ENCODE data around the gene GFI1B. TPM values are rescaled to one million over a fixed set of nuclear protein-coding genes. Genes with fewer than 3 reads are reported as not detected.
"Not testable (repeated sequence)": the region's sequence is repeated elsewhere in the genome, so short reads cannot be mapped to it uniquely, and the experiment has no call there.

The GFI1B gene
- total RNA-seq, 1 experiment from 2014 or later: 0.74 TPM

DNA sequence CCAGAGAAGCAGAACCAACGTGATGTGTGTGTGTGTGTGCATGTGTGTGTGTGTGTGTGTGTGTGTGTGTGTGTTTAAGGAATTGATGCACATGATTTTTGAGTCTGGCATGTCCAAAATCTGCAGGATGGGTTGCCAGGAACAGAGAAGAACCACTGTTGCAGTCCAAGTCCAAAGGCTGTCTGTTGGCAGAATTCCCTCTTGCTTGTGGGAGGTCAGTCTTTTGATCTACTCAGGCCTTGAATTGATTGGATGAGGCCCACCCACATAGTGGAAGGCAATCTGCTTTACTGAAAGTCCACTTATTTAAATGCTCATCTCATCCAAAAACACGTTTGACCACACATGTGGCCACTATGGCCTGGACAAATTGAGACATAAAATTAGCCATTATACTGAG is 22.7 kb upstream of the GFI1B start:
- in situ Hi-C loops (cut with HindIII; ENCODE audit: low pct_unique_long_range_greater_than_20kb, low sequenced_read_pairs): no loop called here
- DNase-seq (ENCODE audit: low read depth, low spot score): no peak

- no peak for DNase-seq (ENCODE audit: low read depth, low spot score)
- in situ Hi-C loops (cut with HindIII; ENCODE audit: low pct_unique_long_range_greater_than_20kb, low sequenced_read_pairs): no loop called here
Measured at GRCh38 chr9:132957805-132958204, 20.7 kb upstream of the GFI1B start.

DNA sequence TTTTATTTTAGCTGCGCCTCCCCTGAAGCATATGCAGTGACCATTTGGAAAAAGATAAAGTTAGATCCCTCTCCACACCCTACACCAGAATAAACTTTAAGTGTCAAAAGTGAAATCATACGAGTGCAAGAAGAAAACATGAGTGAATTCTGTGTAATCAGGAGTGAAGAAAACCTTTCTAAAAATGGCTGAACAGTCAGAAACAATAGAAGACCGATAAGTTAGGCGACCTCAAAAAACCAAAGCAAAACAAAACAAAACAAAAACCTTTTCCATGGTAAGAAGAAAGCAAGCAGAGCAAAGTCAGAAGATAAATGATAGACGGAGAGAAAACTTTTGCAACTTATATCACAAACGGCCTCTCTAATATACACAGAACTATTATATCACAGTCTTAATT is 17.5 kb upstream of the GFI1B start:
- in situ Hi-C loops (cut with HindIII; ENCODE audit: low pct_unique_long_range_greater_than_20kb, low sequenced_read_pairs): no loop called here
- DNase-seq (ENCODE audit: low read depth, low spot score): no peak

DNA sequence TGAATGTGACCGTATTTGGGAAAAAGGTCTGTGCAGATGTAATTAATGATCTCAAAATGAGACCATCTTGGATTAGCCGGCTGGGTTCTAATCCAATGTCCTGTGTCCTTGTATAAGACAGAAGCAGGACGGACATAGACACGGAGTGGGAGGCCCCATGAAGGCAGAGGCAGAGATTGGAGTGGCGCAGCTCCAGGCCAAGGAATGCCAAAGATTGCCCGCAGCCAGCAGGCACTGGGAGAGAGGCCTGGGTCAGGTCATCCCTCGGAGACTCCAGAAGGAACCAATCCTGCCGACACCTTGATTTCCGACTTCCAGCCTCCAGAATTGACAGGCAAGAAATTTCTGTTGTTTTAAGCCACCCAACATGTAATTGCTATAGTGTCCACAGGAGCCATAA is 13.0 kb upstream of the GFI1B start:
- in situ Hi-C loops (cut with HindIII; ENCODE audit: low pct_unique_long_range_greater_than_20kb, low sequenced_read_pairs): no loop called here
- DNase-seq (ENCODE audit: low read depth, low spot score): no peak

- DNase-seq (ENCODE audit: low read depth, low spot score); in situ Hi-C loops (cut with HindIII; ENCODE audit: low pct_unique_long_range_greater_than_20kb, low sequenced_read_pairs): not testable (repeated sequence)
Measured at GRCh38 chr9:132967908-132968307, 10.6 kb upstream of the GFI1B start.

- in situ Hi-C loops (cut with HindIII; ENCODE audit: low pct_unique_long_range_greater_than_20kb, low sequenced_read_pairs): no loop called here
- no peak for DNase-seq (ENCODE audit: low read depth, low spot score)
Measured at GRCh38 chr9:132969783-132970182, 8.7 kb upstream of the GFI1B start.

- DNase-seq (ENCODE audit: low read depth, low spot score): no peak
- in situ Hi-C loops (cut with HindIII; ENCODE audit: low pct_unique_long_range_greater_than_20kb, low sequenced_read_pairs): no loop called here
Measured at GRCh38 chr9:132970324-132971062, 8.0 kb upstream of the GFI1B start.

DNA sequence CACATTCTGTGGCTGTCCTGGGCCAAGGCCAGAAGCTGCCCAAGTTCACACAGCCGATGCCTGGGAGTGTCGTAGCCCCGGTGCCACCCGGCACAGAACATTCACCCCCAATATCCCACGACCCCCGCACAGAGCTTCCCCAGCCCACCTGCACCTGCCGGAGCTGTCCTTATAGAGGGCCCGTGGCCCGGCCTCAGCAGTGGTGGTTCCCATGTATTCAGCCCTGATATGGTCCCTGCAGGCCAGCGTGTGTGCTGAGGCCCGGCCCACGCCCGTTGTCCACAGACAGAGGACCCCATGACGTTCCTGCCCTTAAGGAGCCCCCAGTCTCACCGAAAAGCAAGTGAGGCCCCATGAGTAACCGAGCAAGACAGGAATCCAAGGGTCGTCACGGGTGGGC is 5.3 kb upstream of the GFI1B start:
- DNase-seq (ENCODE audit: low read depth, low spot score): no peak
- in situ Hi-C loops (cut with HindIII; ENCODE audit: low pct_unique_long_range_greater_than_20kb, low sequenced_read_pairs): no loop called here

GRCh38 chr9:132973713-132974112 is 4.8 kb upstream of the GFI1B start:
- peak; percentile 46 for DNase-seq (ENCODE audit: low read depth, low spot score)
- in situ Hi-C loops (cut with HindIII; ENCODE audit: low pct_unique_long_range_greater_than_20kb, low sequenced_read_pairs): no loop called here

DNA sequence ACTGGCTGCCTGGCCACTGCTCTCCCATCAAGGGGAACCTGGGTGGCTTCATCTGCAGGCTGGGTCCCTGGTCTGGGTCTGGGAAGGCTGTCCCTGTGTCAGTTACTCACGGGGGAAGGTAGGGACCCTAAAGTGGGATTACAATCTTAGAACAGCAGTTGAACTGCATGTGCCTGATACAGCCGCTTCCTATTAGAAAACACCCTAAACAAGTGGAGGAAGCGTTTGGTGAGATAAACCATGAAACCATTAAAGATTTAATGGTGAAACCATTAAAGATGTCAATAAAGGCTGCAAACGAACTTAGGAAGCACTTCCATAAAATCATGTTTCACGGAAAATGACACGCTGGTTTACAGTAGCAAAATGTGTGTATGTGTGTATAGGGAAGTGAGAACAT is 2.5 kb upstream of the GFI1B start:
- in situ Hi-C loops (cut with HindIII; ENCODE audit: low pct_unique_long_range_greater_than_20kb, low sequenced_read_pairs): no loop called here
- no peak for DNase-seq (ENCODE audit: low read depth, low spot score)

GRCh38 chr9:132976571-132976970 is 1.9 kb upstream of the GFI1B start:
- no peak for DNase-seq (ENCODE audit: low read depth, low spot score)
- in situ Hi-C loops (cut with HindIII; ENCODE audit: low pct_unique_long_range_greater_than_20kb, low sequenced_read_pairs): no loop called here

DNA sequence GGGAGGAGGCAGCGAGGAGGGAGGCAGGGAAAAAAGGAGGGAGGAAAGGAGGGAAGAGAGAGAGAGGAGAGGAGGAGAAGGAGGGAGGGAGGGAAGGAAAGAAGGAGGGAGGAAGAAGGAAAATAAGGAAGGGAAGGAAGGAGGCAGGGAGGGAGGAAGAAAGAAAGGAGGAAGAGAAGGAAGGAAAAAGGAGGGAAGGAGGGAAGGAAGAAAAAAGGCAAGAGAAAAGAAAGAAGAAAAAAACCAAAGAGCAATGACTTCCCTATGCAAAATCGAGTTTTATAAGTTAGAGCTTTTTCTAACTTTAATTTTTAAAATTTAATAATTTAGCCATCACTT is 413 bp upstream of the GFI1B start:
- in situ Hi-C loops (cut with HindIII; ENCODE audit: low pct_unique_long_range_greater_than_20kb, low sequenced_read_pairs): no loop called here

GRCh38 chr9:132980157-132980556 is 1.7 kb downstream of the GFI1B start:
- no peak for DNase-seq (ENCODE audit: low read depth, low spot score)
- in situ Hi-C loops (cut with HindIII; ENCODE audit: low pct_unique_long_range_greater_than_20kb, low sequenced_read_pairs): no loop called here

More for the DNA sequence above, 413 bp upstream of the GFI1B start:
- no peak for DNase-seq (ENCODE audit: low read depth, low spot score)

DNA sequence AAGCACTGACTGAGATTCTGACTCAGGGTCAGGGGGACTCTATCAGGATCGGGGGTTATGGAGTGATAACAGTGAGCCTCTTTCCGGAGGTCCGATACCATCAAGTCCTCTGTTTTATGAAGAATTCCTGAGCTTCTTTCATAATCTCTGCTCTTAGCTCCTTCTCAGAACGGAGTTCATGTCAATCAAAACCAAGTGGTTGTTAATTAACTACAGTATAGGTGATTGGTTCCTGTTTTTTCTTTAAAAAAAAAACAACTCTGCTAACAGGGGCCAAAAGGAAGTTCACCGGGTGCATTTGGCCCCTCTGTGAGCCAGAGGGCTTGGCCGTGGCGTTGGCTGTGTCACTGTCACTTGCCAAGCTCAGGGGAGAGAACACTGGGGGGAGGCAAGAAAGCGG is 4.0 kb downstream of the GFI1B start:
- DNase-seq (ENCODE audit: low read depth, low spot score): no peak
- in situ Hi-C loops (cut with HindIII; ENCODE audit: low pct_unique_long_range_greater_than_20kb, low sequenced_read_pairs): no loop called here

DNA sequence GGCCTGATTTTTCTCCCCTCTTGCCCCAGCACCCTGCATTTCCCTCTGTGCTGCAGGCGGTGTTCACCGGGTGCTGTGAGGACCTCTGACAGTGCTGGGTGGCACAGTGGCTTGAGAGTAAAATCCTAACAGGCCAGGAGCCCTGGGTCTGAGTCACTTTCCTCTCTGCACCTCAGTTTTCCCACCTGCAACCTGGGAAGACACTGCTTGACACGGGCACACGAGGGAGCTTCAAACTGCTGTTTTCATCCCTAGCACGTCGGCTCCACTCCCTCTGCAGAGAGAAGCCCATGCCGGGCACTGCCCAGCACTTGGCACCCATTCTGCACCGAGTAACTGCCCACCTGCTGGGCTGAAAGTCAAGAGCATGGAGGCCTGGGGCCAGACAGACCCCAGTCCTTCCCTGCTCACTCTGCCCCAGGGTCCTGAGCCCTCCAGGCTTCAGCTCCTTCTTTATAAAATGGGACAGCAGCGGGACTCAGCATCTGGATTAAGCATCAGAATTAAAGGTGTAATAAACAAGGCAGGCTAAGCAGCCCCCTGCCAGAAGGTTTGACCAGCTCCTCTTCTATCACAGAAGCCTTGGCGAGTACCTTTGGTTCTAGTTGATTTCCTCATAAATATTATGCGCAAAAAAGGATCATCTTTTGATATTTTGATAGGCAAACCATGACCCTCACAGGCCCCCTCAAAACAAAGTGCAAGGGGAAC is 5.2 kb downstream of the GFI1B start:
- DNase-seq (ENCODE audit: low read depth, low spot score): no peak
- in situ Hi-C loops (cut with HindIII; ENCODE audit: low pct_unique_long_range_greater_than_20kb, low sequenced_read_pairs): no loop called here

- in situ Hi-C loops (cut with HindIII; ENCODE audit: low pct_unique_long_range_greater_than_20kb, low sequenced_read_pairs): no loop called here
- DNase-seq (ENCODE audit: low read depth, low spot score): no peak
Measured at GRCh38 chr9:132984202-132985070, 5.9 kb downstream of the GFI1B start.

- in situ Hi-C loops (cut with HindIII; ENCODE audit: low pct_unique_long_range_greater_than_20kb, low sequenced_read_pairs): no loop called here
- no peak for DNase-seq (ENCODE audit: low read depth, low spot score)
Measured at GRCh38 chr9:132985071-132985350, 6.5 kb downstream of the GFI1B start.

GRCh38 chr9:132985489-132985888 is 7.0 kb downstream of the GFI1B start:
- in situ Hi-C loops (cut with HindIII; ENCODE audit: low pct_unique_long_range_greater_than_20kb, low sequenced_read_pairs): no loop called here
- no peak for DNase-seq (ENCODE audit: low read depth, low spot score)

DNA sequence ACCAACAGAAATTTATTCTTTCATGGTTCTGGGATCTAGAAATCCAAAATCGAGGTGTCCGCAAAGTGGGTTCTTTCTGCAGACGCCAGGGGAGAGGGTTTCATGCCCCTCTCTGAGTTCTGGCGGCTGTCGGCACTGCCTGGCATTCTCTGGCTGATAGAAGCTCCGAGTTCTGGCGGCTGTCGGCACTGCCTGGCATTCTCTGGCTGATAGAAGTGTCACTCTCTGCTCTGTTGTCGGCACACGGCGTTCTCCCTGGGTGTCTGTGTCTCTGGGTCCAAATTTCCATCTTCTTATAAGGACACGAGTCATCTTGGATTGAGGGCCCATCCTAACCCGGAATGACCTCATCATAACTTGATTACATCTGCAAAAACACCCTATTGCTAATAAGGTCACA is 7.6 kb downstream of the GFI1B start:
- no peak for DNase-seq (ENCODE audit: low read depth, low spot score)
- in situ Hi-C loops (cut with HindIII; ENCODE audit: low pct_unique_long_range_greater_than_20kb, low sequenced_read_pairs): no loop called here
